Measurements from ENCODE around the gene KDSR. TPM values are rescaled to one million over a fixed set of nuclear protein-coding genes. Genes with fewer than 3 reads are reported as not detected.

The KDSR gene
- total and polyA plus RNA-seq, 4 donors, result 22.3 to 62.1 (median 42.5) TPM

DNA sequence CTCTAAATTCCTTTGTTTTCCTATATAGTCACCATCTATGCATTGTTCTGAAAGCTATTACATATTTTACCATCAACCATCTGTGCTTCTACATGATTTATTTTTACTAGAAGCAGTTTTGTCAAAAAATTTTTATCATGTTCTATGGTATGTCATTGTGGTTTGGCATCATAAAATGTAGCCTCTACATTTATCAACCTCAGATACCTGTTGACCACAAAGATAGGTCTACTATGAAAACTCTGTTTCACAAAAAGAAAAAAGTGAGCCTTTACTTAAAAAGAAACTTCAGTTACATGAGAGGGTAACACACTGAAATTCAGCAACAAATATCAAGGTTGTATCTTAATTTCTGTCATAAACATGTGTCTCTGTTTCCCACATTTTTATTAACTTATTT lies 51.1 kb downstream of the KDSR start:
- ATAC-seq (ENCODE audit: insufficient read depth, low FRiP score), result no peak
- no peak overlapping the region for H3K9ac ChIP-seq (ENCODE audit: insufficient read depth in 1 of 2, low read length in 2 of 2)
- H3K4me3 ChIP-seq, result no peak overlapping the region
- no peaks in the 10 kb centered on the region for H3K27me3 ChIP-seq (ENCODE audit: control insufficient read depth in 3 of 3, insufficient read depth in 3 of 3, low read length in 2 of 3)
- no peaks in the 10 kb centered on the region for H3K36me3 ChIP-seq (ENCODE audit: control insufficient read depth in 4 of 4, insufficient read depth in 4 of 4, low read length in 4 of 4)
- DNase-seq, result no peak
- no peaks in the 10 kb centered on the region for H3K9me3 ChIP-seq (ENCODE audit: control insufficient read depth in 4 of 4, insufficient read depth in 3 of 4, low read length in 3 of 4)
- no peak for TF ChIP-seq CTCF (IDR thresholded peaks at IDR 0.05; ENCODE audit: control extremely low read depth, extremely low read depth)
- no peak overlapping the region for H3K27ac ChIP-seq (ENCODE audit: low read depth in 1 of 2, low read length in 1 of 2)
- peaks cover 0 to 47% (median 5%) of the 10 kb centered on the region in 5 donors for H3K4me1 ChIP-seq (ENCODE audit: control insufficient read depth in 5 of 5, insufficient read depth in 5 of 5, low read length in 5 of 5)

- no peaks in the 10 kb centered on the region for H3K27me3 ChIP-seq (ENCODE audit: control insufficient read depth in 3 of 3, insufficient read depth in 3 of 3, low read length in 2 of 3)
- no peak overlapping the region for H3K4me3 ChIP-seq
- no peaks in the 10 kb centered on the region for H3K36me3 ChIP-seq (ENCODE audit: control insufficient read depth in 4 of 4, insufficient read depth in 4 of 4, low read length in 4 of 4)
- no peak for TF ChIP-seq CTCF (IDR thresholded peaks at IDR 0.05; ENCODE audit: control extremely low read depth, extremely low read depth)
- ATAC-seq (ENCODE audit: insufficient read depth, low FRiP score) (no peak), DNase-seq (no peak)
- no peak overlapping the region for H3K27ac ChIP-seq (ENCODE audit: low read depth in 1 of 2, low read length in 1 of 2)
- 64 to 78% methylated on average over 3 of the region's 3 CpGs for WGBS, 2 donors
- no peak overlapping the region for H3K9ac ChIP-seq (ENCODE audit: insufficient read depth in 1 of 2, low read length in 2 of 2)
- peaks cover 0 to 48% (median 5%) of the 10 kb centered on the region in 5 donors for H3K4me1 ChIP-seq (ENCODE audit: control insufficient read depth in 5 of 5, insufficient read depth in 5 of 5, low read length in 5 of 5)
- no peaks in the 10 kb centered on the region for H3K9me3 ChIP-seq (ENCODE audit: control insufficient read depth in 4 of 4, insufficient read depth in 3 of 4, low read length in 3 of 4)
Measured at GRCh38 chr18:63315131-63315662, 51.8 kb downstream of the KDSR start.

DNA sequence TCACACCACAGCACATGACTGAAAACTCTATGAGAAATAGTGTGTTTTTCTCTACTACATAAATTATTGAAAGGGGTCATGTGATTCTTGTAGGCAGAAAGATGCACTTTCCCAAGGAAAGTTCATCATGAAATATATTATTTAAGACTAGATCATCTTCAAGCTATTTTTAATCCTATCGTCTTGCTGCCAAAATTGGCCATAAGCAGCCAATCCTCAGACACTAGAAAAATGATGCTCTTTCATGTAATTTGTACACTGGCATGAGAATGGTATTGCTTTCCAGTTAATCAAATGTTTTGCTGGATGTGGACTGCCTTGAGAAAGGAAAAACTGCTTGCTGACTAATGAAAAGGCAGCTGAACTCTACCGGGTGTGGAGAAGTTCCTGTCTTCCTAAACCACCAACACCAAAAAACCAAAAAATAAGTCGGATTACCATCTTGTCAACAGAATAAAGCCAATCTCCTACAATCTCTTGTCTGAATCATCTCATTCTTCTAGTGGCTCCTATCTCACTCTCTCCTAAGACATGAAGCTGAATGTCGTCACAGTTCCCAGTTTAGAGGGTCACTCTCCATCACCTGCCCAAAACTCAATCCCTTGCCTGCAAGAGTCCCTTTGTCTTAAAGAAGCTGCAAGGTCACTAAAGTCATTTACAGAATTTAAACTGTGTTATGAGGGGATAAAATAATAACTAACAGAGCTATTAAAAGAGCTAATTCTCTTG lies 52.8 kb downstream of the KDSR start:
- Histone ChIP-seq H3K27ac (ENCODE audit: low read depth in 1 of 2, low read length in 1 of 2) (peak overlapping the region in 1 of 2 donors; percentile 14), H3K27me3 (ENCODE audit: control insufficient read depth in 3 of 3, insufficient read depth in 3 of 3, low read length in 2 of 3) (no peaks in the 10 kb centered on the region), H3K4me1 (ENCODE audit: control insufficient read depth in 5 of 5, insufficient read depth in 5 of 5, low read length in 5 of 5) (peaks cover 0 to 48% (median 5%) of the 10 kb centered on the region in 5 donors), H3K36me3 (ENCODE audit: control insufficient read depth in 4 of 4, insufficient read depth in 4 of 4, low read length in 4 of 4) (no peaks in the 10 kb centered on the region), H3K4me3 (no peak overlapping the region), H3K9me3 (ENCODE audit: control insufficient read depth in 4 of 4, insufficient read depth in 3 of 4, low read length in 3 of 4) (no peaks in the 10 kb centered on the region), H3K9ac (ENCODE audit: insufficient read depth in 1 of 2, low read length in 2 of 2) (no peak overlapping the region)
- TF ChIP-seq CTCF (IDR thresholded peaks at IDR 0.05; ENCODE audit: control extremely low read depth, extremely low read depth), result no peak
- ATAC-seq (ENCODE audit: insufficient read depth, low FRiP score) (no peak), DNase-seq (peak in 1 of 3 donors; percentile 45)
- 51 to 59% methylated on average over 4 of the region's 4 CpGs for WGBS, 2 donors

All from lung (tissue), 12 donors.